NCI-H82 (cell line): ENCODE data around the gene CFAP45.

Experiments
- DNase-seq: peaks from one replicate; lab custom pipeline; 2025; lab: John Stamatoyannopoulos, UW

CFAP45 gene

DNA sequence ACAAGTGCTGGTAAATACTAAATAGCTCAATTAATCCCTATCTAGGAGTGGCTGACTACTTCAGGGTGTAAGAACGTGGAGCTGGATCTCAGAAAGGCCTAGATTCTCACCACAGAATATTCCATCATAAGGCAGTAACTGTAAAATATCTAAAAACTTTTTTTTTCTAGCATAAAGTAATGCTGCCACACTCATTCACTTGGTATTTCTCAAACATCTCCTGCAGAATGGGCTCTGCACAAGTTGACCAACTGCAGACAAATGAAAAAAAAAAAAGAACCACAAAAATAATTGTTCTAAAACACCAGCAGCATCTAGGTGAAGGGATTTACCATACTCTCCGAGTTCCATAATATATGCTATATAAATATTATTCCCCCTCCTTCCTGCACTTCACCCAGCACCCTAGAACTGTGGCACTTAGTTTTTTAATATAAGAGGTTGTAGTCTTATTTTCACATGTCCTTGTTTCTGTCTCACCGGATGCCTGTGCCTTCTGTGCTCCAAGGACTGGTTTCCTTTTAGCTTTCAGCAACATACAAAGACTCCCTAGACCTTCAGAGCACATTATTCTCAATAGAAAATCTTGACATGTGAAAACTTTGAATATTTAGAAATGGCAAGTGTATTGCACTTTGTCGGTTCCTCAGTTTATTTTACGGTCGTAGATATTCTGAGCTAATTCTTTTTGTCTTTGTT is 46.4 kb downstream of the CFAP45 start:
- no peak for DNase-seq

DNA sequence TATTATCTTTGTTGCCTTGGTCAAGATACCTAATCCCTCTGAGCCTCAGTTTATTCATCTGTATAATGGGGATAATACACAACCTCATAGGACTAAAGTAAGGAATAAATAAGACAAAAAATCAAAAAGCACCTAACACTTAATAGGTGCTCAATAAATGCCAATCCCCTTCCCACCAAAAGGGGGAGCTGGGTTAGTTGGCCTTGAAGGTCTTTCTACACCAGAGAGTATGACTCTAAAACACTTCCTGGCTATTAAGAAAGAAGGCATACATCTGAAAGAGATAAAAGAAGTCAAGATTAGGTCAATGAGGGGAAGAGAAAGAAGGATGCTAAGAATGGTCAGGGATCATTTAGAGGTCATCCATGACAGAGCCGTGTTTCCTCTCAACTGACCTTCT is 48.6 kb downstream of the CFAP45 start:
- DNase-seq, result no peak

DNA sequence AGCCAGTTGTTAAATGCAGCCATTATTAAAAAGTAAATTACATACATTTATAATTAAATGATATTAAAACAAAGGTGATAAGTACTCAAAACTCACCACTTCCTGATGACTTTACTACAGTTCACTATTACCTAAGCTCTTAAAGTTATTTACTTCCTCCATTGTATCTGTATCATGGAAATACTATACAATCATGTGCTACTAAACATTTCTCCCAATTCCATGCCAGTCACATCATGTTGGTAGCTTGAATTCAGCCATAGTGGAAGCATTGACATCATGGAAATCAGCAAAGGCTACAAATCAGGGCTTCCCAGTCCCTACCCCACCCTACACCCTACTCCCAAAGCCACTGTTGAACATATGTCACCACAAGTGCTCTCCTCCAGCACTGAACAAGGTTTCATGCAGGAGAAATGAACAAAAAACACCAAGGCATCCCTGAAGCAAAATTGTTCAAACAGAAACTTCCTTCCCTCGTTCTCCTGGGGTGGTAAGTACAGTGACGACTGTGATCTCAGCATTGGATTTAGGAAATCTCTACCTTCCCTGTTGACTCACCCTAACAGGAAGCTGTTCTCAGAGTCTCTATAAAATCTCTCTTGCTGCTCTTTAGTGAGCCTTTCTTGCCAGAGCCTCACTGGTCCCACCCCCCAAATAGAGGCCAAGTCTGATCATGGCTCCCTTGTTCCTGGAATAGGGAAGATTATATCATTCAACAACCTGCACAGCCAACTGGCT is 50.2 kb downstream of the CFAP45 start:
- DNase-seq, result no peak

DNA sequence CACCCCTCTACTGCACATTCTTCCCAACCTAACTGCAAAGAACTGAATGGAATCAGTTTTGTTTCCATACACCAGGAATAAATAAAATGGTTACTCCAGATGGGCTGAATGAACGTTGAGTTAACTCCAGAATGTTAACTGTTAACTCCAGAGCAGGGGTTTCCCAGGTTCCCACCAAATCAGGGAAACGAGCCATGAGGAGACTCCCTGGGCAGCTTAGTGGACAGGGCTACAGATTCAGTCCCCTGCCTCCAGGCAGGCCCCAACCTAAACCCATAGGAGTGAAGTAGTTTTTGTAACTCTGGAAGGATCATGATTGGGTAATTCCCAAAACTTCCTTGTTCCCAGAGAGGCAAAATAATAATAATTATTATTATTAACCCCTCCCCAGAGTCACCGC is 51.6 kb downstream of the CFAP45 start:
- DNase-seq, result no peak

DNA sequence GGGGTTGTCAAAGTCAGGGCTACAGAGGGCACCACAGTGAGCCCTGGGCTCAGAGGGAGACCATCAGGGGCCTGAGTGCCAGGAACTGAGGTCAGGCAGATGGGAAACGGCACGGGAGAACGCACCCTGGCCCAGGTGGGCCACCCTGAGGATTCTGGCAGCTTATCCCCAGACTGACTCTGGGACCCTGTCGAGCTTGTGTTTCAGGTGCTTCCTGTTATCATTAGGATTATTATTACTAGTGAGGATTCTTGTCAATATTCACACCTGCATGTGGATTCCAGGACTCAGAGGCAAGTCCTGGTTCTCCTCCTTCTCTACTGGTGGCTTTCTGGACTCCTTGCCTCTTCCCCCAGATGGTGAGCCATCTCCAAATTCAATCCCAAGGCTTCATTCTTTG is 52.7 kb downstream of the CFAP45 start:
- no peak for DNase-seq

DNA sequence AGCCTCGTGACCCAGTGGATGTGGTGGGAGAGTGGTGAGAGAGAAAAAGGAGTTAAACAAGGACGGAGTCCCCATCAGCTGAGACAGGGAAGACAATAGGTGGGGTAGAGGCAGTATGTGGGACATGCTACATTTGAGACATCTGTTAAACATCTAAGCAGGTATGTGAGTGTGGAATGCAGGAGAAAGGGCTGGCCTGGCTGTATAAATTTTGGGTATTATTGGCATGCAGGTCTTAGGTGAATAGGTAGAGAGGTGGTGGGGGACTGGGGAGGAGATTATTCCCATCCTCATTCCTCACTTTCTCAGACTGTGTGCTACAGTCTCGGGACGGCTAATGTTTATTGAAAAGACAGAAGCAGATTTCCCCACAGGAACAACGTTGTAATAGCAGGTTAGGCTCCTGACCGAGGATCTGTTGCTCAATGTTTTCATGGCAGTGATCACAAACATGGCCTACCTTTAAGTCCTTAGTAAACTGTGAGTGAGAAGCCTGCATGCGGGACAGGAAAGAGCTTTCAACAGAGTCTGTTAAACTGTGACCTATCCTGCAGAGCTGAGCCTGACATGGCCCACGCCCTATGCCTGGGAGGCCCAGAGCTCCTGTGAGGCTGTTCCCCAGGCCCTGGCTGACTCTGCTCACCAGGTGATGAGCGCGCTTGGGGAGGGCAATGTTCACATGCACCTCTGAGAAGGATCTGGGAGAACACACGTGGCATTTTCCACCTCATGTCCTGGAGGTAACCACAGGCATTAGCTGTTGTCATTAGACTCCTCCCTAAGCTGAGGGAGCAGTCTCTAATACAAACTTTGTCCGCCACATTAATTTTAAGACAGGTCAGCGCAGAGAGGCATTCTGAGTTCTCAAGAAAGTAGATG is 54.0 kb downstream of the CFAP45 start:
- no peak for DNase-seq

DNA sequence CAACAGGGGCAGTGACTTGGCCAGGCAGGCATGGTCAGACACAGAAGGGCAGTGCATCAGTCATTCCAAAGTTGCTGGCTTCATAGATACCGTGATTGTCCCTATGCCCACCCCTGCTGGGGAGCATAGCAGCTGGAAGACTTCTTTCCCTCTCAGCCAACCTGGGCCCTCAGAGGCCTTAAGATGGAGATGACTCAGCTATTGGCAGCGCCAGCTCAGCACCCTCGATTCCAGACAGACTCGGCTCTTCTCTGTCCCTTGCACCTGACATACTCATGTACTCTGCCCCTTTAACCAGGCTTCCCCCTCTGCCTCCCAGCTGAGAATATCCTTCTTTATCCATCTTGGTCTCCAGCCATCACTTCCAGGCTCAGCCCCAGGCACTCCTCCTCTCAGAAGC is 56.5 kb downstream of the CFAP45 start:
- DNase-seq, result no peak

DNA sequence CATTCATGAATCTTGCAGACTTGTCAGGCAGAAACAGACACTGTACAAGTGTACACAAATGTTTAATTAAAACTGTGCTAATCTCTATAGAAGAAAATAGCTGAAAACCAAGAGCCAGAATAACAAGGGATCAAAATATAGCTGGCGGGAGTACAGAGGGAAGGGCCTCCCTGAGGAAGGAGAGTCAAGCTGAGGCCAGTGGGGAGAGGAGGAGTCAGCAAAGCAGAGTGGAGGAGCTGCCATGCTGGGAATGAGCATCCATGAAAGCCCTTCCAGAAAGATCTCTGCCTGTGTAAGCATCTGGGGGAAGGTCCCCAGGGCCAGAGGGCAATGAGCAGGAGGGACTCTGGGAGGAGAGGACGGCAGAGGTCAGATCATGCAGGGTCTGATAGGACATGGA is 58.2 kb downstream of the CFAP45 start:
- DNase-seq, result no peak

DNA sequence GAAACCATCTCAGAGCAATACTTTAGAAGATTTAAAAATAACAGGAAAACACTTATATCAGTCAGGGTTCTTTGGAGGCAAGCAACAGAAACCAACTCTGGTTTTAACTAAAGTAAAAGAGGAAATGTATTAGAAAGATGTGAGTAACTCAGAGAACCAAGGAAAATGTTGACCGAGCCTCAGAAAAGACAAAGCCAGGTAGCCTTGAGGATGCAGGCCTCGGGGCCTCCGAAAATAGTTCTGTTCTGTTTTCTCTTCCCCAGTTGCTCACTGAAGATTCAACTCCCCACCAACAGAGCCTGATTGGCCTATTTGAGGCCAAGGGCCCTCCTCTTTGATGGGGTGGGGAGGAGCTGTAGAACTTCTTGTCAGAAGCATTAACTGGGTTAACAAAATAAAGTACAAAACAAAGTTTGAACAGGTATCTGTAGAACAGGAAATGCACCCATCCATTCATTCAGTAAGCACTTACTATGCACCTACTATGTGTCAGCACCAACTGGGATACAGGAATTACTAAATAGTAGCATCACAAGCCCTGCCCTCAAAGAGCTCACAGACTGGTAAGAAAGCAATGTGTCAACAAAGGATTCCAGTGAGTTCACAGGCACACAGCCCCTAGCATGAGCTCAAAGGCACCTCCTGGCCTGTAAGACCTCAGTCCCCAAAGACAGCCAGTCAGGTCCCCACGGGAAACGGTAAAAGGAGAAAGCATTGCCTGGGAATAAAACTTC is 60.7 kb downstream of the CFAP45 start:
- no peak for DNase-seq

DNA sequence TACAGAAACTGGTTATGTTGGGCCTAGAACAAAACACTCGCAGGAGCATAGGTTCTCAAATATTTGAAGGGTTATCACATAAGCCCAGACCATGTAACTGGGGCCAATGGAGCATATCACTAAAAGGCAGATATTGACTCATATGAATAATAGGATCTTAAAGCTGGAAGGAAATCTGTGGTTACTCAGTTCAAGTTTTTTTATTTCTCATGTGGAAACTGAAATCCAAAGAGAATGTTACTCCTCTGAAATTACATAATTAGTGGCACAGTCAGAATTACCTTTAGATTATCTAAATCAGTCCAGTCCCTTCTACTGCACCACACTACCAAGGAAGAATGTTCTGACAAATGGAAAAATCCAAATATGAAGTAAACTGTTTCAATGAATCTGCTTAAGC is 61.2 kb downstream of the CFAP45 start:
- no peak for DNase-seq

DNA sequence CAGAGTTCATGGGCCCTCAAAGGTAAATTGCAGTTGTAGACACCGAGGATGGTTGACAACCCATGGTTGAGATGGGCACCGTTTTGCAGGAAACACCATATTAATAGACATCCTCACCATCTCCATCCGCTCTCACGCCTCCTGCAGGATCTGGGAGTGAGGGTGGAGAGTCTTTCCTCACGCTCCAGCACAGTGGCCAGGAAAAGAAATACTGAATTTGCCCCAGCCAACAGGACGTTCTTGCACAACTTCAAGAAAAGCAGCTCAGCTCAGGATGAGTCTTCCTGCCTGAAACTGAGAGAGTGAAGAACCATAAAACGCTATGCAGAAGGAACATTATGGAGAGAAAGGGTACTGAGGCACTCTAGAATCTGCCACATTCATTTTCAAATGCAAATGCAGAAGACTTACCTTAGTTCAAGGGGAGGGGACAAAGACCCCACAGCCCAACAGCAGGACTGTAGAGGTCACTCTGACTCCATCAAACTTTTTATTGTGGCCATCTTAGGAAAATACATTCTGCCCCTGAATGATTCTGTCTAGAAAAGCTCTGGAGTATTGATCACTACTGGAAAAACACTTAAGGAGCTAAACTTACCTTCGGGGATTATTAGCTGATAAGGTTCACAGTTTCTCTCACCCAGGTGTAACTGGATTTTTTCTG is 64.0 kb downstream of the CFAP45 start:
- no peak for DNase-seq

DNA sequence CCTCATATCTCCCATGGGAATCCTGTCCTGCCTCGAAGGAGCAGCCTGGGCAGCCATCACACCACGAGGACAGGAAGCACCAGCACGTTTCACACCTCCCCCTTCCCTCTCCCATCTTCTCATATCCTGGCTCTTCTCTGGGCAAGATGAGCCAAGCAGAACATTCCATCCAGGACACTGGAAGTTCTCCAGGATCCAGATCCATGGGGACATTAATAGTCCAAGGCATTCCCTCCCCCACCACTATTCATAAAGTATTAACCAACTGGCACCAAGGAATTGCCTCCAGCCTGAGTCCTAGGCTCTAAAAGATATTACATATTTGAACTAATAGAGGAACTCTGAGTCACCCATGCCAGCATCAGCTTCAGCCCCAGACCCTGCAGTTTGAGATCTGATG is 64.6 kb downstream of the CFAP45 start:
- DNase-seq, result no peak

DNA sequence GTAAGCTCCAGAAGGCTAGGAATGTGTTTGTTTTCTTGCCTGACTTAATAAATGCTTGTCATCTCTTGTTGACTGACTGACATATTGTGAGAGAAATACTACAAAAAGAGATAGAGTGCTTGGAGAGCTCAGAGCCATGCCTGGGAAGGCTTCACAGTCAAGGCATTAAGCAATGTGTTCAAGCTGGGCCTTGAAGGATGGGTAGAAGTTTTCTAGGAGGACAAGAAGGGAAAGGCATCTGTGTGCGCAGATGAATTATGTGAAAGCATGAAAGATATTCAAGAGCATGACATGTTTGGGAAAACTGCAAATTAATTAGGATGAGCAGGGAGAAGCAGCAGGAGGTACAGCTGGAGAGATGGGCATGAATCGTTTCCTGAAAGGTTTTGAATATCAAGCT is 67.7 kb downstream of the CFAP45 start:
- no peak for DNase-seq

DNA sequence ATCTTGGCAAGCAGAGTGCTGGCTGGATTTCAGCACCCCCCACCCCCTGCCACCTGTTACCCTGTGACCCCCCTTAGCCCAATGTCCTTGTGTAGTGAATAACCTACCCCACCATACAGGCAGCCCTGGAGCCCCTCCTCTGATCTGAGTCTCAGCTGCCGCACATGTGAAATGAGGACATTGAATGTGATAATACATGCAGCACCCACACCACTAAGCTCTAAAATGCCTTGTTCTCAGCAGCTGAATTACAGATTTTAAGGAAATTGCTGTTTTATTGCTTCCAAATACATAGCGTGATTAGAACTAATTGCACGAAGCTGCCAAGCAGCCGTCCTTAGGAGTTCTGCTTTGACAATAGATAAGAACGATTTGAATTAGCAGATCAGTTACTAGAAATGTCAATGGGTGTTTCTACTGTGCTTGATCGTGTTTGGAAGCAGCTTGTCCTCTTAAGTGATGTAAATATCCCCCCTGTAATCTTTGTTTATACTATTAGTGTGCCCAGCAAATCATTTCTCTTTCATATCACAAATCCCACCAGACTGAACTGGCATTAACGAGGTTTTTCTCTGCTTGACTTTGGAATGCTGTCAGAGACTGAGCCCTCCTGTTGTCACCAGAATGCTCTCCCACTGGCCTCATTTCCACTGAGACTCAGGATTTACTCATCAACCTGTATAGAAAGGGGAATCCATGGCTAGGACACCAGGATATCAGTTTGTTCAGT is 68.4 kb downstream of the CFAP45 start:
- DNase-seq, result peak; percentile 72

DNA sequence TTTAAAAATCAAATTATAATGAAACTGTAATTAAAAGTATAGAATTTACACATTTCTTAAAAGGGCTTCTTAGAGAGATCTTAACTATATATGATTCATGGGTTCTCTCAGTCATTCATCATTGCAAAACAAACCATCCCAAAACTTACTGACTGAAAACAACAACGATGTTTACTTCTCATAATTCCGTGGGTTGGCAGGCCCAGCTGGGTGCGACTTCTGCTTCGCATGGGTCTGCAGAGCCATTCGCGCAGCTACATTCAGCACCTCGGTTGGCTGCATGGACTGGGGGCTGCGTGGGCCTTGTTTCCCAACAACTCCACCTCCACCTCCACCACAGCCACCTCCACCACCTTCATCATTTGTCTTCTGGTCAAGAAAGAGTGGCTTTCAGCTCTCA is 69.2 kb downstream of the CFAP45 start:
- no peak for DNase-seq

DNA sequence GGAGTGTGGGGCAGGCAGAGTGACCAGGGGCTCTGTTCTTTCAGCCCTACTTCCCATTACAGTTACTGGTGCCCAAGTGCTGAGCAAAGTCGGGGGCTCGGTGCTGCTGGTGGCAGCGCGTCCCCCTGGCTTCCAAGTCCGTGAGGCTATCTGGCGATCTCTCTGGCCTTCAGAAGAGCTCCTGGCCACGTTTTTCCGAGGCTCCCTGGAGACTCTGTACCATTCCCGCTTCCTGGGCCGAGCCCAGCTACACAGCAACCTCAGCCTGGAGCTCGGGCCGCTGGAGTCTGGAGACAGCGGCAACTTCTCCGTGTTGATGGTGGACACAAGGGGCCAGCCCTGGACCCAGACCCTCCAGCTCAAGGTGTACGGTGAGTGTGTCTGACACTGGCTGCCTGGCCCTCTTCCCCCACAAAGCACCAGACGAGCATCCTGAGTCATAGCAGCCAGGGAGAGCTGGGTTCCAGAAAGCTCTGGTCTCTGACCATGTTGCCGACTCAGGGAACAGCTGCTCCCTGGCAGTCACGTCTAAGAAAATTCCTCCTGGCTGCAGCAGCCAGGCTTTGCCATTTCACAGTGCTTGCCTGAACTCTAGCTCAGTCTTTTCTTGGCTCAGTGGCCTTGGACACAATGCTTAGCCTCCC is 70.0 kb downstream of the CFAP45 start:
- DNase-seq, result no peak

DNA sequence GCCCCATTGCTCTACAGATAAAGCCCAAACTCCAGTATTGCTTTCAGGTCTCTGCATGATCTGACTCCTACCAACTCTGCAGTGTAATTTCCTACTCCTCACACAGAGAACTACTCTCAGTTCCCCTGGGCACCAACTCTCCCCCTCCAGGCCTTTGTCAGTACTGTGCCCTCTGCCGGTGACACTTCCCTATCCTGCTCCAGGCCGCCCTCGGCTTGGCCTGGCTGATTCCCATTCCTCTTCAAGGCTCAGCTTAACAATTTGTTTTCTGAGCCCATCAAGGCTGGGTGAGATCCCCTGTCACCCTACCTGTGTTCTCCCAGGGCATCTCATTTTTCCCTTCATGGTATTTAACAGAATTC is 70.7 kb downstream of the CFAP45 start:
- DNase-seq, result peak; percentile 74

DNA sequence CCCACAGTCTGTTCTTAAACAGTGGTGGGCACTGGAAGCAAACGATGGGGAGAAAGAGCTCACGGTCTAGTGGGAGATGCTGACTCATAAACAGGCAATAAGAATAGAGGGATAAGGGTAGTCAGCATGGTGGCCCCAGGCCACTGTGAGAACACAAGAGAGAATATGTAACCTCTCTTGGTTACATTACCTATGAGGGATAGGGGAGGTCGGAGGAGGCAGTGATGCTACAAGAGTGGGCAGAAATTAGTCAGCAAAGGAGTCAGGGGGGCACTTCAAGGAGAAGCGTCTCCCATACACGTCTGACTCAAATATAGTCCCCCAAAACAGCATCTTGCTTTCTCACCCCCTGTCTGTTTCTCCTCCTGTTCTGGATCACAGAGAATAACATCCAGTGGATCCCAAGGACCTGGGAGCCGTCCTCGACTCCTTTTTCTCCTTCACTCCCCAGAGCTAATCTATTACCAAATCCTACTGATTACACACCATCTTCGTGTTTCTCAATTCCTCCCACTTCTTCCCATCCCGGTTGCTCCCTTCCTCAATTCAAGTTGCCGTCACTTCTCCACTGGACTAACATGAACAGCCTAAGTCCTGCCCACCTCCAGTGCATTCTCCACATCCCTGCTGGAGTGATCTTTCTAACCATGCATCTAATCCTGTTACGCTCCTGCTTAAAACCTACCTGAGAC is 71.2 kb downstream of the CFAP45 start:
- DNase-seq, result no peak

DNA sequence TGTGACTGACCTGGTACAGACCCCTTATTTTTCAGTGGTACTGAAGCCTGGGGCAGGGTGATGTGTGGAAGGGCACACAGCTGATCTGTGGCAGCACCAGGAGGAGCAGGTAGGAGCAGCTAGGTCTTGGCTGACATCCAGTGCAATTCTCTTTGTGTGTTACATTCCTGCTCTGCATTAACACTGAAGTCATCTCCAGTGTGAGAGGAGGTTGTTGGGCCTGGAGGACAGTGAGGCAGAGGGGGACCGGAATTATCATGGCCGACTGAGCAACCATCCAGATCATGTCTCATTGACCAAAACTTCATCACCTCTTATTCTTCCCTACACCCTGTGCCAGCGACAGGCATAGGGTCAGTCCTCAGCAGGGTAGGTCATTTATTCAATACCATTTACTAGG is 71.8 kb downstream of the CFAP45 start:
- no peak for DNase-seq

DNA sequence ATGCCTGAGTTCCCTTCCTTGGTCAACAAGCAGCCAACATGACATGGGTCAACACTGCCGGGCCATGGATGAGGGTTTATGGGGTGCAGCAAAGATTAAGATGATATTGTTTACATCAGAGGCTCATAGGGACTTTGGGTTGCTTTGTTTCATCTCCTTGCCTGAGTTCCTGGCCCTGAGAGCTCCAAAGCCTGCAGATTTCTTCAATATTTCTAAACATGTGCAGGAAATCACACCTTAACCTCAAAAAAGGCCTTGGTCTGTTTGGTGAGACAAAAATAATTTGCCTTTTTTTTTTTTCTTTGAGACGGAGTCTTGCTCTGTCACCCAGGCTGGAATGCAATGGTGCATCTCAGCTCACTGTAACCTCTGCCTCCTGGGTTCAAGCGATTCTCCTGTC is 72.4 kb downstream of the CFAP45 start:
- DNase-seq, result no peak
